ENCODE data around the gene CAPNS1. TPM values are rescaled to one million over a fixed set of nuclear protein-coding genes. Genes with fewer than 3 reads are reported as not detected.

Gene CAPNS1
- total and polyA plus RNA-seq, 9 of the 15 experiments (the other 6 are each of a cell fraction or from before 2014, with no cell fraction given) = 77.9 to 576 (median 258) TPM

DNA sequence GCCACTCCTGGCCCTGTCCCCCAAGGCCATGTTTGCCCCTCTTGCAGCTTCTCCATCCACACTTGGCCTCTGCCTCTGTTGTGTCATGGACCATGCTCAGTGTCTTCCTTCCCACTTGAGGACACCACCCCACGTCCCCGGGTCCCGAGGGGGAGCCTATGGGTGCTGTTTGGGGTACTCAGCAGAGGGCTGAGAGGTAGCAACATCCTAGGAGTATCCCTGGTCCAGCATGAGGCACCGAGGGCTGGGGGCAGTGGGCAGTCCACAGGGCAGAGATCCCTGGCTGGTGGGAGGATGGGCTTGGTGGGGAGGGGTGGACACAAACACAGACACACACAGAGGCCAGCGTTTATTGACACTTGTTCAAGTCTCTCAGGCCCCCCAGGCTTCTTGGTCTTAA lies 10.7 kb downstream of the CAPNS1 start (continued):
- TF ChIP-seq, protein P1, sequence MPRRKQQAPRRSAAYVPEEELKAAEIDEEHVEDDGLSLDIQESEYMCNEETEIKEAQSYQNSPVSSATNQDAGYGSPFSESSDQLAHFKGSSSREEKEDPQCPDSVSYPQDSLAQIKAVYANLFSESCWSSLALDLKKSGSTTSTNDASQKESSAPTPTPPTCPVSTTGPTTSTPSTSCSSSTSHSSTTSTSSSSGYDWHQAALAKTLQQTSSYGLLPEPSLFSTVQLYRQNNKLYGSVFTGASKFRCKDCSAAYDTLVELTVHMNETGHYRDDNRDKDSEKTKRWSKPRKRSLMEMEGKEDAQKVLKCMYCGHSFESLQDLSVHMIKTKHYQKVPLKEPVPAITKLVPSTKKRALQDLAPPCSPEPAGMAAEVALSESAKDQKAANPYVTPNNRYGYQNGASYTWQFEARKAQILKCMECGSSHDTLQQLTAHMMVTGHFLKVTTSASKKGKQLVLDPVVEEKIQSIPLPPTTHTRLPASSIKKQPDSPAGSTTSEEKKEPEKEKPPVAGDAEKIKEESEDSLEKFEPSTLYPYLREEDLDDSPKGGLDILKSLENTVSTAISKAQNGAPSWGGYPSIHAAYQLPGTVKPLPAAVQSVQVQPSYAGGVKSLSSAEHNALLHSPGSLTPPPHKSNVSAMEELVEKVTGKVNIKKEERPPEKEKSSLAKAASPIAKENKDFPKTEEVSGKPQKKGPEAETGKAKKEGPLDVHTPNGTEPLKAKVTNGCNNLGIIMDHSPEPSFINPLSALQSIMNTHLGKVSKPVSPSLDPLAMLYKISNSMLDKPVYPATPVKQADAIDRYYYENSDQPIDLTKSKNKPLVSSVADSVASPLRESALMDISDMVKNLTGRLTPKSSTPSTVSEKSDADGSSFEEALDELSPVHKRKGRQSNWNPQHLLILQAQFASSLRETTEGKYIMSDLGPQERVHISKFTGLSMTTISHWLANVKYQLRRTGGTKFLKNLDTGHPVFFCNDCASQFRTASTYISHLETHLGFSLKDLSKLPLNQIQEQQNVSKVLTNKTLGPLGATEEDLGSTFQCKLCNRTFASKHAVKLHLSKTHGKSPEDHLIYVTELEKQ (CRISPR knock-in tag; IDR thresholded peaks at IDR 0.05) = no peak
- TF ChIP-seq, protein P2, sequence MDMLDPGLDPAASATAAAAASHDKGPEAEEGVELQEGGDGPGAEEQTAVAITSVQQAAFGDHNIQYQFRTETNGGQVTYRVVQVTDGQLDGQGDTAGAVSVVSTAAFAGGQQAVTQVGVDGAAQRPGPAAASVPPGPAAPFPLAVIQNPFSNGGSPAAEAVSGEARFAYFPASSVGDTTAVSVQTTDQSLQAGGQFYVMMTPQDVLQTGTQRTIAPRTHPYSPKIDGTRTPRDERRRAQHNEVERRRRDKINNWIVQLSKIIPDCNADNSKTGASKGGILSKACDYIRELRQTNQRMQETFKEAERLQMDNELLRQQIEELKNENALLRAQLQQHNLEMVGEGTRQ (CRISPR knock-in tag; IDR thresholded peaks at IDR 0.05) = no peak

DNA sequence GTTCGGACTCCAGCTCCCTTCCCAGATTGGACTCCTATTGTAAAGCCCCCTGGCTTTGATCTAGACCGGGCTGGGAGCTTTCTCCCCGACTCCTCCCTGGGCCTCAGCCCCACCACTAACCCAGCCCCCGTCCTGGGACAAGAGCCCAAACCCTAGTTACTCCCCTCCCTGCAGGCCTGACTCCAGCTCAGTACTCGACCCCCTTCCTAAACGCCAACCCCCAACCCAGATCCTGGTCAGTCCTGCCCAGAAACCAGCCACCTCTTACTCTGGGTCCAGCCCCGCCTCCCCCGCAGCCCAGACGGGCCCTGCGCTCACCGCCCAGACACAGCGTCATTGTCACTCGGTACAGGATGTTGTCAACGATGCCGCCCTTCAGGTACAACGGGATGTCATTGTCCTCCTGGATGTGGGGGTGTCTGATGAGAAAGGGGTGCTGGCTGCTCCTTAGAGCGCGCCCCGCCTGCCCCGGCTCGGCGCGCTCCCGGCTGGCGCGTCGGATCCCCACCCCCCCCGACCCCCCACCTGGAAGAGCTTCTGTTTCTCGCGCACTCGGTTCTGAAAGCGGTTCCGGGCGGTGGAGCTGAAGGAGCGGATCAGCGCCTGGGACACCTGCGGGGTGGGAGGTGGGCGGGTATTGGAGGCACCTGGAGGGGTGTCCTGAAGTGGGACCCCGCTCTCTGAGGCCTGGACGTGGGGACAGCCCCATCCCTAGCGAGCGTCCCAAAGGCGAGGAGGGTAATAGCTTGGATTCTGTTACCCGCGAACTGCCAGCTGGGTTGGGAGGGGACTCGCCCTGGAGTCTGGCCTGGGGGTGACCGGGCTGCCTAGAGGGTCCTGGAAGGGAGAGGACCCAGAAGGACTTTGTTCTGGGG lies 11.5 kb downstream of the CAPNS1 start:
- TF ChIP-seq RBFOX2 (IDR thresholded peaks at IDR 0.05; ENCODE audit: low read depth, low read length) (peak; percentile 58), MYC (IDR thresholded peaks at IDR 0.05; ENCODE audit: low read depth, low read length) (no peak), MYC (CRISPR knock-in tag; IDR thresholded peaks at IDR 0.05; ENCODE audit: borderline replicate concordance, low read depth) (no peak), POLR2B (IDR thresholded peaks at IDR 0.05; ENCODE audit: low read depth, partially characterized antibody) (peak; percentile 27), POLR2G (IDR thresholded peaks at IDR 0.05; ENCODE audit: low read depth, low read length) (peak; percentile 44; the same call in 1 of the 2 replicates)
- TF ChIP-seq, protein P3, sequence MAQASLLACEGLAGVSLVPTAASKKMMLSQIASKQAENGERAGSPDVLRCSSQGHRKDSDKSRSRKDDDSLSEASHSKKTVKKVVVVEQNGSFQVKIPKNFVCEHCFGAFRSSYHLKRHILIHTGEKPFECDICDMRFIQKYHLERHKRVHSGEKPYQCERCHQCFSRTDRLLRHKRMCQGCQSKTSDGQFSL (CRISPR knock-in tag; IDR thresholded peaks at IDR 0.05) = 0 out of 2 replicates have a peak, but pooled peaks have one; percentile 26
- TF ChIP-seq, protein P3 (tag; IDR thresholded peaks at IDR 0.05) = no peak
- TF ChIP-seq, protein P4, sequence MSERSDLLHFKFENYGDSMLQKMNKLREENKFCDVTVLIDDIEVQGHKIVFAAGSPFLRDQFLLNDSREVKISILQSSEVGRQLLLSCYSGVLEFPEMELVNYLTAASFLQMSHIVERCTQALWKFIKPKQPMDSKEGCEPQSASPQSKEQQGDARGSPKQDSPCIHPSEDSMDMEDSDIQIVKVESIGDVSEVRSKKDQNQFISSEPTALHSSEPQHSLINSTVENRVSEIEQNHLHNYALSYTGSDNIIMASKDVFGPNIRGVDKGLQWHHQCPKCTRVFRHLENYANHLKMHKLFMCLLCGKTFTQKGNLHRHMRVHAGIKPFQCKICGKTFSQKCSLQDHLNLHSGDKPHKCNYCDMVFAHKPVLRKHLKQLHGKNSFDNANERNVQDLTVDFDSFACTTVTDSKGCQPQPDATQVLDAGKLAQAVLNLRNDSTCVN (CRISPR knock-in tag; IDR thresholded peaks at IDR 0.05) = no peak
- BruUV-seq (replicated peaks) = no TSS peak
- in situ Hi-C loops (cut with MboI) = no loop called here
- Histone ChIP-seq H2AFZ (ENCODE audit: low read depth, low read length) (no peak overlapping the region), H3K36me3 (ENCODE audit: control insufficient read depth, insufficient read depth, low read length) (peaks cover 52% of the 10 kb centered on the region; the same call in 2 of the 3 replicates), H3K79me2 (ENCODE audit: control insufficient read depth, insufficient read depth, low read length) (no peaks in the 10 kb centered on the region), H3K27ac (ENCODE audit: extremely low read depth, low read depth, low read length) (no peak overlapping the region), H3K27me3 (ENCODE audit: control insufficient read depth in 2 of 2, insufficient read depth in 2 of 2, low read length in 2 of 2) (no peaks in the 10 kb centered on the region), H3K4me2 (ENCODE audit: insufficient read depth, low read length) (no peak overlapping the region), H3K4me1 (replicated peaks in 1 of 2; ENCODE audit: control insufficient read depth in 2 of 2, insufficient read depth in 2 of 2, low read length in 2 of 2) (peaks cover 0 to 13% of the 10 kb centered on the region in 2 experiments; a peak in 2 of 5 replicates), H3K4me3 (no peak overlapping the region), H3K9me3 (replicated peaks; ENCODE audit: control insufficient read depth, insufficient read depth, low read depth, low read length) (no peaks in the 10 kb centered on the region), H3K9me1 (ENCODE audit: control insufficient read depth, insufficient read depth, low read length) (no peaks in the 10 kb centered on the region), H3K9ac (ENCODE audit: insufficient read depth in 1 of 2, low read depth in 2 of 2, low read length in 2 of 2) (no peak overlapping the region), H4K20me1 (replicated peaks; ENCODE audit: control insufficient read depth, insufficient read depth, low read length) (no peaks in the 10 kb centered on the region)
- 94% methylated on average over 21 of the region's 47 CpGs for WGBS (ENCODE audit: insufficient coverage, low coverage, missing lambda C conversion rate)
- peak in 1 of 4 experiments; percentile 22 for DNase-seq (ENCODE audit: extremely low read depth in 1 of 4, low spot score in 3 of 4)
- intact Hi-C loops (cut with micrococcal nuclease) = no loop called here
- ChIA-PET CTCF (ENCODE audit: low intra/inter-chr PET ratio) (no interaction called here), POLR2A (interaction anchor here (1.5 kb wide), 1 partner anchor 20 kb away, joined by 3 read pairs; no protein-coding TSS in a partner anchor)
- ATAC-seq = peak; percentile 45; the same call in 2 of the 3 replicates
- no peak for FAIRE-seq

Measured in K562 (cell line).